Fibroblast of skin of left biceps (primary cell): ENCODE data around the gene CCL24.
"Not testable (repeated sequence)": the region's sequence is repeated elsewhere in the genome, so short reads cannot be mapped to it uniquely, and the experiment has no call there.

Experiments
- DNase-seq, 2 experiments: peaks; one replicate each; pipeline ENCODE4 v3.0.0-alpha.2; 2013; ENCODE audit warnings: low read depth in 2 of 2

The CCL24 gene

DNA sequence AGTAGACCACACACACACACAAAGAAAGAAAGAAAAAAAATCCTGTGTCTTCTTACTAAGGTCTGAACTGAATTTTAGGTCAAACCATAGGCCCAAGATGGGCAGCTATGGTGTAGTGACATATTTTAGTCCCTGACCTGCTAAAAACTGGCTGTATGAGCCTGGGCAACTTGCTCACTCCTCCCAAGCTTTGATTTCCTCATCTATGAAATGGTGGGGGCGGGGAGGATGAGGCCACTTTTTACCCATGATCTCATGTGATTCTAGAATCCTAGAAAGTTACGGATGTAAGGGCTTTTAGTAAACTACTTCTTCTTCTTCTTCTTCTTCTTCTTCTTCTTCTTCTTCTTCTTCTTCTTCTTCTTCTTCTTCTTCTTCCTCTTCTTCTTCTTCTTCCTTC lies 6.1 kb upstream of the CCL24 start:
- DNase-seq, result no peak

DNA sequence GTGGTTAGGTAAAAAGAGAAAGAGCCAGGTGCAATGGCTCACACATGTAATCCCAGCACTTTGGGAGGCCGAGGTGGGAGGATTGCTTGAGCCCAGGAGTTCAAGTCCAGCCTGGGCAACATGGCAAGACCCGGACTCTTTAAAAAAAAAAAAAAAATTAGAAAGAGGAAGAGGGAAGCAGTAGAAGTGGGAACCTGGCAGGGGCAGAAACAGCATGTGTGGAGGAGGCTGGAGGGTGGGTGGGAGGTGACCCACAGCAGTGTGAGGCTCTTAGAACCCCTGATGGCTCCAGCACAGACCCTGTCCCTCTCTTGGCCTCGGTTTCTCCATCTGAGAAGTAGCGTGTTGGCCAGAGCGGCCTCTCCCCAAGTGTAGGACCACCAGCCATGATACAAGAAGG lies 4.9 kb upstream of the CCL24 start:
- DNase-seq, result no peak

DNA sequence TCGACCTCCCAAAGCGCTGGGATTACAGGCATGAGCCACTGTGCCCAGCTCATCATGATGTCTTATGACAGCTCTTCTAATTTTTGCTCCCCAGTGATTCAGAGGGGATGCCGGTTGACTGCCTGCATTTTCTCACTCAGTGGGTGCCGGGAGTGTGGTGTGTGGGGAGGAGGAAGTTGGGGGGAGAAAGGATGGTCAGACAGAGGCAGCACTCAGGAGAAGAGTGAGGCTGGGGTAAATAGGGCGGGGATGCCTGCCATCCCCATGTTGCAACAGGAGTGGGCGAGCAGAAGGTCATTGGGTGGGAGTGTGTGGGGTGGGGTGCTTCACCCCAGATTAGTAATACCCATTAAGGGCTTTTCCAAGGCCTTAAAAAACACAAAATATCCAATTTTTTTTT lies 3.5 kb upstream of the CCL24 start:
- no peak for DNase-seq

DNA sequence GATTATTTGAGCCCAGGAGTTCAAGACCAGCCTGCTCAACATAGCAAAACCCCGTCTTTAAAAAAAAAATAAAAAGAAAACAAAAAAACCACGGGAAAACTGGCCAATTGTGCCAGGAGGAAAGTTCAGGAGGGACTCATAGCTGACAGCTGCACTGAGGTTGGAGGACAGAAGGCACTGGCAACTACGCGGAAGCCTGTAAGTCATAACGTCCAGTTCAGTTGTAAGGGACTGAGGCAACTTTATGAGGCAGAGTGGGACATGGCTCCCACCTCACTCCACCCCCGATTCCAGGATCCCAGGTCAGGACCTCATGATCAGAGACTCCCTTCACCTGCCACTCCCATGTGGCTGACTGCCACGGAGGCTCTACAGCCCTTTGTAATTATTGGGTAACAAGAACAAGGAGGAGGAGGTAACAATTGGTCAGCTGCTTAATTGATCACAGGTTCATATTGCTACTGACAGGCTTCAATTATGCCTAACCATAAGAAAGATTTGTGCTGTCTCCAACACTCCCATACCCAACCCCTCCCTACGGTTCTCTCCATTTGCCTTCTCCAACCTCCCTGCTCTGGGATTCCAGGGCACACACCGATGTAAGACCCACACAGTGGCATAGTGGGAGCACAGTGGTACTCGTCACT lies 1.9 kb upstream of the CCL24 start:
- no peak for DNase-seq

DNA sequence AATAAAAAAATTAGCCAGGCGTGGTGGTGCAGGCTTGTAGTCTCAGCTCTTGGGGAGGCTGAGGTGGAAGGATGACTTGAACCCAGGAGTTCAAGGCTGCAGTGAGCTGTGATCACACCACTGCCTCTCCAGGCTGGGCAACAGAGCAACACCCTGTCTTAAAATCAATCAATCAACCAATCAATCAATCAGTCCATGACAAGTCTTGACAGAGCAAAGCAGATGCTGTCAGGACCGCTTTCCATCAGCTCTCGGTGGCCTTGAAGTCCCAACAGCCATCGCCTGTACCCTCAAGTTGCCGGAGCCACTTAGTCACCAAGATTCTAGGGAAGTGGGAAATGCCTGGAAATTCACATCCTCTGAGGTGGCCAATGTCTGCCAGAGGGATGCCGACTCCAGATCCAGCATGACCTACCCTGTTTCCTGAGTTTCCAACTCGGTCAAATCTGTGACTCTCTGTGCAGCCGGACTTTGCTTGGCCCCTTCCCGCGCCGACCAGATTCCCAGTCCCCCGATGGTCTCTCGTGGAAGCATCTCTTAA lies 871 bp upstream of the CCL24 start:
- DNase-seq, result no peak

DNA sequence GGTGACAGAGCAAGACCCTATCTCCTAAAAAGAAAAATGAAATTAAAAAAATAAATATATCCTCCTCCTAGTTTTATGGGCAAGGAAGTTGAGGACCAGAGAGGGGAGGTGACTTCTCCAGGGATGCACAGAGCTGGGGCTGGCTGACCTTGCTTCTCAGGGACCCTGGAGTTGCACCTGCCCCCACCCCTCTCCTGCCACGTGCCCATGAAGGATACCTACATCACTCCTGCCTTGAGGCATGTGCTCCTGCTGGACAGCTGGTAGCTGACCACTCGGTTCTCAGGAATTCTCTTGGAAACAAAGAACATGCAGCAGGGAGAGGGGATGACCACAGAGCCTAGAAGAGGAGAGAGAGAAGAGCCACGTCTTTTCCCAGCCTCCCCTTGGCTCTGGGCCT lies 522 bp downstream of the CCL24 start:
- DNase-seq, result no peak

DNA sequence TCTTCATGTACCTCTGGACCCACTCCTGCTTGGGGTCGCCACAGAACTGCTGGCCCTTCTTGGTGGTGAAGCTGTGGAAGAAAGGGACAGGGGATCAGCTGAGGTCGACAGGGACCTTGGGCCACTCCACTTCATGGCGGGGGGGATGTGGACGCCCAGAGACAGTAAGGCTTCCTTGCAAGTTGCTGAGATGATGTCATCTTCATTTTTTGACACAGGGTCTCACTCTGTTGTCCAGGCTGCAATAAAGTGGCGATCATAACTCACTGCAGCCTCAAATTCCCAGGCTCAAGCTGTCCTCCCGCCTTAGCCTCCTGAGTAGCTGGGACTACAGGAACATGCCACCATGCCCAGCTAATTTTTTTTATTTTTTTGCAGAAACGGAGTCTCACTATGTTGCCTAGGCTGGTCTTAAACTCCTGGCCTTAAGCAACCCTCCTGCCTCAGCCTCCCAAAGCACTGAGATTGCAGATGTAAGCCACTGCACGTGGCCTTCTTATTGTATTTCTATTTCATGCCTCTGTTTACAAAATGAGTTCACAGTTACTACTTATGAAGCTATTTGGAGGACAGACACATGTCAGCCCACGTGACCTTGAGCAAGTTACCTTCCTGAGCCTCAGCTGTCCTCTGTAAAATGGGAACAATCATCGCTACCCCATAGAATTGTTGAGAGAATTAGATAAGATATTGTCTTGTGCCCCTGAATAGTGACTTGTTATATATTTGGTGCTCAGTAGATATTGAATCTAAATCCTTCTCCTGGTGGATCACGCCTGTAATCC lies 1.5 kb downstream of the CCL24 start:
- no peak for DNase-seq

DNA sequence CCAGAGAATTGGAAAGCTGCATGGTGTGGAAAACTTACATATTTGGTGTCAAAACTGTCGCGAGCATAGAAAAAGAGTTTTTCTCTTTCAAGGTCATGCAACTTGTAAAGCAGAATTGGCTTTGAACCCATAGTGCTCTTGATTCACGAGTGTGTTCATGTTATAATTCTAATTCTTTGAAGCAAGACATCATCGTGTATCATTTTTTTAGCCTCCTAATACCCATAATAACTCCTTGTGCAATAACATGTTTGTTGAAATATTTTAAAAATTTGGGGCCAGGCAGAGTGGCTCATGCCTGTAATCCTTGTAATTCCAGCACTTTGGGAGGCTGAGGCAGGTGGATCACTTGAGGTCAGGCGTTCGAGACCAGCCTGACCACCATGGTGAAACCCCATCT lies 4.2 kb downstream of the CCL24 start:
- DNase-seq, result no peak

DNA sequence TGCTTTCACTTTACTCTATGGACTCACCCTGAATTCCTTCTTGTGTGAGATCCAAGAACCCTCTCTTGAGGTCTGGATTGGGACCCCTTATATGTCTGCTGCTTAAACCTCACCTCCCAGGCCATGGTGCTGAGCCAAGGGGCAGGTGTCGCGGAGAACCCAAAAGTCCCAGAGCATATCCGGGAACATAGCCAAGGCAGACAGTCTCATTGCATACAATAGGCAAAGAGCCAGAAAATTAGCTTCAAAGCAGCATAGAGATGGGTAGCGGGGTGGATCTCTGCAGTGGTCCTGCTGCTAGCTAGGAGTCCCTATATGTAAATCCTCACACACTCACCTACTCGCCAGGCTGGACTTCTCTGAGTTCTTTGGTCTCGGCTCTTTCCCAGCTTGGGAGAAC lies 5.5 kb downstream of the CCL24 start:
- DNase-seq, result no peak

DNA sequence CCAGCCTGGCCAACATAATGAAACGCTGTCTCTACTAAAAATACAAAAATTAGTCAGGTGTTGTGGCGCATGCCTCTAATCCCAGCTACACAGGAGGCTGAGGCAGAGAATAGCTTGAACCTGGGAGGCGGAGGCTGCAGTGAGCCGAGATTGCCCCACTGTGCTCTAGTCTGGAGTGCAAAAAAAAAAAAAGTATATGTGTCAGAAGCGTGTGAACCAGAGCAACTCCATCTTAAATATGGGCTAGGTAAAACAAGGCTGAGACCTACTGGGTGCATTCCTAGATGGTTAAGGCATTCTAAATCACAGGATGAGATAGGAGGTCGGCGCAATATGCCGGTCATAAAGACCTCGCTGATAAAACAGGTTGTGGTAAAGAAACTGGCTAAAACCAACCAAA lies 6.2 kb downstream of the CCL24 start:
- DNase-seq, result no peak

DNA sequence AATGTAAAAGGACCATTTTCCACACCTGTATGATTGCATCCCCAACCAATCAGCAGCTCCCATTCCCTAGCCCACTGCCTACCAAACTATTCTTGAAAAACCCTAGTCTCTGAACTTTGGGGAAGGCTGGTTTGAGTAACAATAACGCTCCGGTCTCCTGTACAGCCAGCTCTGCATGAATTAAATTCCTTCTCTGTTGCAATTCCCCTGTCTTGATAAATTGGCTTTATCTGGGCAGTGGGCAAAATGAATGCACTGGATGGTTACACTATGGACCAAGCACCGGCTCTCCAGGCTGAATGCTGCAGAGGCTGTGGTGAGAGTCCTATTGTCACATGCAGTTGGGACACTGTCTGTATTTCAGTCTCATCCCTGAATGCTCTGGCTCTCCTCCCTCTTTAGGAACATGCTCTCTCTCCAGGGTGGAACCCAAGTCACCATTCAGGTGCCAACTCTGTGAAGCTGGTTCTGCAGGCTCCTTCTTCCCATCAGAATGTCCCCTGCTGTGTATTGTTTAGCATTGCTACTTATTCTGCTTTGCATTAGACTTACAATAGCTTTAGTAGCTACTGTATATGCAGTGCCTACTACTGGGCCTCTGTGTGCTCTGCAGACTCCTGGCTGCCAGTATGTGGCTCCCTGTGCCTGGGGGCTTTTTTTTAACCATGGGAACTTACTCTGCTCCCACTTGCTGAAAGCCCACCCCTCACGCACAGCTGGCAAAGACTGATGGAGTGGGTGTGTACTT lies 6.9 kb downstream of the CCL24 start:
- no peak for DNase-seq

DNA sequence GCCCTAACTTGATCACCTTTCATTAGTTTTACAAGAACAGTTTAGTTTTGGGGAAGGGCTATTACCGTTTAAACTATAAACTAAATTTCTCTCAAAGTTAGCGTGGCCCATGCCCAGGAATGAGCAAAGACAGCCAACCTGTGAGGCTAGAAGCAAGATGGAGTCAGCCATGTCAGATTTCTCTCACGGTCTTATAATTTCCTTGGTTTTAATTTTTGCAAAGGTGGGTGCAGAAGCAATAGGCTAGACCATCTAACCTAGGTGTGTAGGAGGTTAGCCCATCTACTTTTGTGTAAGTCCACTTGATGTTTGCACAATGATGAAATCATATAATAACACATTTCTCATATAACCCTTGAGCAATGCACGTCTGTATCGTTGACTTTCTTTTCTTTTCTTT lies 8.9 kb downstream of the CCL24 start:
- DNase-seq, result no peak

DNA sequence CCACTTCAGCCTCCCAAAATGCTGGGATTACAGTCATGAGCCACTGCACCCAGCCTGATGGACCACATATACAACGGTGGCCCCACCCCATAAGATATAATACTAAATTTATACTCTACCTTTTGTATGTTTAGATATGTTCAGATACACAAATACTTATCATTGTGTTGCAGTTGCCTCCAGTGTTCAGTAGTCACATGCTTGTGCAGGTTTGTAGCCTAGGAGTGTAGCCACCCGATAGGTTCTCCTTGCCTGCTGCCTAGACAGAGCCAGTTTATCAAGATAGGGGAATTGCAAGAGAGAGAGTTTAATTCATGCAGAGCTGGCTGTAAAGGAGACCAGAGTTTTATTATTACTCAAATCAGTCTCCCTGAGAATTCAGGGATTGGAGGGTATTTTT lies 9.6 kb downstream of the CCL24 start:
- DNase-seq, result no peak

DNA sequence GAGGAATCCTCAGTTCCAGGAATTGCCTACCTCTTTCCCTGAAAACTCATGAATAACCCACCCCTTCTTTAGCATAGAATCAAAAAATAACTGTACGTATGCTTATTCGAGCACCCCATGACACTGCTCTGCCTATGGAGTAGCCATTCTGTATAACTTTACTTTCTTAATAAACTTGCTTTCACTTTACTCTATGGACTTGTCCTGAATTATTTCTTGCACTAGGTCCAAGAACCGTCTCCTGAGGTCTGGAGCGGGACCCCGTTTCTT lies 11.1 kb downstream of the CCL24 start:
- DNase-seq, result no peak

DNA sequence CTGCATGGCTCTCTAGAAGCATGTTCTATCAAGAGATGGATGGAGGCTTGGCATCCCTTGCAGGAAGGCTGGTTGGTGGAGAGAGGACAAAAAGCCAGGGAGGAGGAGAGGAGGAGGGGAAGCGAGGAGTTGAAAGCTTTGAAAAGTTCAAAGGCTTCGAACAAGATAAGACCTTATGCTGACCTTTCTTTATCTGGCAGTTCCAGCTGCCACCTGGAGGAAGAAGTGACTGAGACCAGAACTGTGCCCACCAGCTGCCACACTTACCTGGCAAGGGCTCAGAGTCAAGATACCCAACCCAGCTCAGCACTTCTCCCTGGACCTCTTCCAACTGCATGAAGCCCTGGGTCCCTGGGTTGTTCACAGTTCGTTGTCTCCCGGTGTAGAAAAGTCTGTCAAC lies 14.8 kb downstream of the CCL24 start:
- no peak for DNase-seq

DNA sequence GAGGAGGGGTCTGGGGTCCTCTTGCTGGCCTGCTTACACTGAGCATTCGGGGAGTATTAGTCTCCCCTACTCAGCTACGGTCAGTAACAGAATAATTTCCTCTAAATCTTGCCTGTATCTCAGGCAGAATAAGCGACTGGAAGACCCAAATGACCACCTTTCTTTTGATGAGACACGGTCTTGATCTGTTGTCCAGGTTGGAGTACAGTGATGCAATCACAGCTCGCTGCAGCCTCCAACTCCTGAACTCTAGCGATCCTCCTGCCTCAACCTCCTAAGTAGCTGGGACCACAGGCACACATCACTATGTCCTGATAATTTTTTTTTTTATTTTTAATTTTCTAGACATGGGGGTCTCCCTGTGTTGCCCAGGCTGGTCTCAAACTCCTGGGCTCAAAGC lies 17.2 kb downstream of the CCL24 start:
- DNase-seq, result no peak

DNA sequence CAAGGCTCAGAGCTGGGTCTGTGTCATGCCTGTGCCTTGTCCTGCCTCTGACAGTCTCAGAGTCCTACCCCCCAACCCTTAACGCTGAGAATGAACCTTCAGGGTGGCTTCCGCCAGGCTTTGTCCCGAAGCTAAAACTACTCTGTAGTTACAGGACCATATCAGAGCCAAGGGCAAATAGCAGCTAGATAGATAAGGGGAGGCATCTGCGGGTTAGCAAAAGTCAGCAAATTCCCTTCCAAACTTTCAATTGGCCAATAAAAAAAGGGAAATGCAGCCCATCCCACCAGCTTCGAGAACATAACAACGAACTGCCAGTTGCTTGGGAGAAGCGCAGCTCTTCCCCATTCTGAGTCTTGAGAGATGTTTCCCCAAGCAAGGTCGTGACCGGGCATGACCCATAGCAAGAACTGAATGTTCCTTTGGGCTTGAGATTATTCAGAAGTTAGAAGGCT lies 17.7 kb downstream of the CCL24 start:
- no peak for DNase-seq

DNA sequence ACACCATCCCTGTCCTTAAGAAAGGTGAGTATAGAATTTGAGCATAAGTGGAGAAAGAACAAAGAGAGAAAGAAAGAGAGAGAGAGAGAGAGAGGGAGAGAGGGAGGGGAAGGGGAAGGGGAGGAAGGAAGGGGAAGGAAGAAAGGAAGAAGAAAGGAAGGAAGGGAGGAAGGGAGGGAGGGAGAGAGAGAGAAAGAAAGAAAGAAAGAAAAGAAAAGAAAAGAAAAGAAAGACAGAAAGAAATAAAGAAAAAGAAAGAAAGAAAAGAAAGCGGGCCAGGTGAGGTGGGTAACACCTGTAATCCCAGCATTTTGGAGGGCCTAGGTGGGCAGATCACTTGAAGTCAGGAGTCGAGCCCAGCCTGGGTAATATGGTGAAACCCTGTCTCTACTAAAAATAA lies 19.9 kb downstream of the CCL24 start:
- no peak for DNase-seq

DNA sequence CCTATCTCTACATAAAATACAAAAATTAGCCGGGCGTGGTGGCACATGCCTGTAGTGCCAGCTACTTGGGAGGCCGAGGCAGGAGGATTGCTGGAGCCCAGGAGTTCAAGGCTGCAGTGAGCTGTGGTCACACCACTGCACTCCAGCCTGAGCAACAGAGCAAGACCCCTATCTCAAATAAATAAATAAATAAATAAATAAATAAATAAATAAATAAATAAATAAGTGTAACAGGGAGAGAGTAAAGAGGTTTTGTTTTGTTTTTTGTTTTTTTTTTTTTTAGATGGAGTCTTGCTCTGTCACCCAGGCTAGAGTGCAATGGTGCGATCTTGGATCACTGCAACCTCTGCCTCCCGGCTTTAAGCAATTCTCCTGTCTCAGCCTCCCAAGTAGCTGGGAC lies 21.0 kb downstream of the CCL24 start:
- not testable (repeated sequence) for DNase-seq

DNA sequence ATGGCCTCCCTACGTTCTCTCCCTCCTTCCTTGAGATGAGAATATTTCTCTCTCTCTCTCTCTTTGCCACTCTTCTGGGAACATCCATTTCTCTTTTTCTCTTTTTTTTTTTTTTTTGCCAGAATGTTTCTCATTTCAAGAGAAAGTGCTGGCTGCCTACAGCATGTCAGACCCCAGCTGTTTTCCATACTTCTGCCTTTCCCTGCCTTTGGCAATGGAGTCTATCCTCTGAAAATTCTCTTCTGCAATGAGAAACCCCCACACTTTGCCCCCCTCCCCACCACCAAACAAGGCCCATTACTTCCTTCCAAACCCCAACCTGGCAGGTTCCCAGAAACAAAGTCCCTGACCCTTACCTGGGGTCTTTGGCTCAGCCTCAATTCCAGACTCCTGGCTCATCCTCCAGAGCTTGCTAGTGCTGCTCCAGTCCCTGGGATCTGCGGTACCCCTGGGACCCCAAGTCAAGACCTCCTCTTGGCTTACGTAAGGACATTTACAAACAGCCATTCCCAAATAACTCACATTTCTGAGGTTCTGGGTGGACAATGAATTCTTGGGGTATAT lies 24.2 kb downstream of the CCL24 start:
- DNase-seq, result no peak

DNA sequence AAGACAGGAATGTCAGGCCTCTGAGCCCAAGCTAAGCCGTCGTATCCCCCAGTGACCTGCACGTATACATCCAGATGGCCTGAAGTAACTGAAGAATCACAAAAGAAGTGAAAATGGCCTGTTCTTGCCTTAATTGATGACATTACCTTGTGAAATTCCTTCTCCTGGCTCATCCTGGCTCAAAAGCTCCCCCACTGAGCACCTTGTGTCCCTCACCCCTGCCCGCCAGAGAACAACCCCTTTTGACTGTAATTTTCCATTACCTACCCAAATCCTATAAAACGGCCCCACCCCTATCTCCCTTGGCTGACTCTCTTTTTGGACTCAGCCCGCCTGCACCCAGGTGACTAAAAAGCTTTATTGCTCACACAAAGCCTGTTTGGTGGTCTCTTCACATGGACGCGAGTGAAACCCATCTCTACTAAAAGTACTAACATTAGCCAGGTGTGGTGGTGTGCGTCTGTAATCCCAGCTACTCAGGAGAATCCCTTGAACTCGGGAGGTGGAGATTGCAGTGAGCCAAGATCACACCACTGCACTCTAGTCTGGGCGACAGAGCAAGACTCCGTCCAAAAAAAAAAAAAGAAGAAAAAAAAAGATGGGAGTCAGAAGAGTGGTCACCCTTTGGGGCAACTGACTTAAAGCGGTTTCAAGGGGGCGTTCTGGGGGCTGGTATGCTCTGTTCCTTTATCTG lies 25.3 kb downstream of the CCL24 start:
- not testable (repeated sequence) for DNase-seq

DNA sequence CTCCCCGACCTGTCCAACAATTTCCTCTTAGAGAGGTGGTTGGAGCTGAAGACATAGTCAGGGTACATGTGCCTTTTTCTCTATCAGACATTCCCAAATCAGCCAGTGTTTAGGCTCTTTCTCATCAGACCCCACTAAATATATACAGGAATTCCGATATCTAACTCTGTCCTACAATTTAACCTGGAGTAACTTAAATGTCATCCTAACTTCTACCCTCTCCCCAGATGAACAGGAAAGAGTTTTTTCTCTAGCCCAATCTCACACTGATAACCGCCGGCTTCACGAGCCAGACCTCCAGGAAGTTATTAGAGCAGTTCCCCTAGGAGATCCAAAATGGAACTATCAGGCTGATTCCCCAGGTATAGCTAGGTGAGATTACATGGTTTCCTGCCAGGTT lies 30.5 kb downstream of the CCL24 start:
- not testable (repeated sequence) for DNase-seq
